ENCODE results near the gene RBP4.
A peak's percentile ranks its signal among the peaks of the same experiment; 100 is the strongest.

The RBP4 gene

DNA sequence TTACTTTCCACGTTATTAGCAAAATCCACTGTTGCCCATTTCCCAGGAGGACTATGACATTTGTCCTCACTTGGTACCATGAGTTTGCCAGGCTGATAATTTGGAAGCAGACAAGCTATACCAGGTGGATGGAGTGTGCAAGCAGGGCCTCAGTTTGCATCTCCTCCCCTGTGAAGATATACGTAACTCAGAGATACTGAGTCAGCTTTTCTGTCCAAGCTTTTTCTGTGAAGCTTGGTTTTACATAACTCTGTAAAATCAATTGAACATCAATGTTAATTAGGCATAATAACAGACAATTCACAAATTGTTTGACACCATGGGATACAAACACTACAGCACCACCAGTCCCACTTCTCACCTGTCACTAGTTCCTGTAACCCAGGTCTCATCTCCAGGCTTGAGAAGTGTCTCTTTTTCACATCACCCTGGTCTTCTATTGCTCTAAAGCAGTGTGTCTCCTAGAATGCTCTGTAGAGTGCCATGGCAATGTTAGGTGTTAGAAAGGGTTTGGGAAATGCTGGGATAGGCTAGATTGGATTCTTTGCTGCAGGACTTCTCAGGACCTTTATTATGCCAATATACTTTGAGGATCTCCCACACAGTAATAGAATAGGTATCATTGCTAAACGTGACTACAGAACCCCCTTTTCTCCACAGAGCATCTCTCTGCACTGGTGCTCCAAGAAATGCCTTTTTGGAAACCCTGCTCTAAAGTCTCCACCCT is 20.9 kb downstream of the RBP4 start:
- Mint-ChIP-seq H3K4me3 (no peak overlapping the region), H3K4me1 (no peaks in the 10 kb centered on the region), H3K9me3 (peaks cover 9 to 14% of the 10 kb centered on the region in 2 donors), H3K27me3 (no peaks in the 10 kb centered on the region), H3K27ac (no peak overlapping the region)
- ATAC-seq (no peak), DNase-seq (no peak)

DNA sequence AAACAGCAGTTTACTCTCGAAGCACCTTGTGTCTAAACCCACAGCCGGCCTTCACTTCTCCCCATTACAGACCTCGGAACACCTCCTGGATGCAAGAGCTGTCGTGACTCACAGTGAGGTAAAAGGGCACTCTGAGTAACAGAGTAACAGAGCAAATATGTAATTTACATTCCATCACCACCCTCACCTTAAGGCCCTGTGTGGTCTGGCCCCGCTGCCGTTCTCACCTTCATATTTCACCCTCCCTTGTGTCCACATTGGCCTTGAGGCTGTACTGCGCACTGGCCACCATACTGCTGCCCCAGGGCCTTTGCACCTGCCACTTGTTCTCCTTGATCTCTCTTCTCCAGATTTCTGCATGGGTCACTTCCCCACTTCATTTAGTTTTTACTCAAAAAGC is 21.9 kb downstream of the RBP4 start:
- H3K4me3 Mint-ChIP-seq, result no peak overlapping the region
- peaks cover 9 to 14% of the 10 kb centered on the region in 2 donors for H3K9me3 Mint-ChIP-seq
- H3K27ac Mint-ChIP-seq, result no peak overlapping the region
- H3K4me1 Mint-ChIP-seq, result no peaks in the 10 kb centered on the region
- H3K27me3 Mint-ChIP-seq, result no peaks in the 10 kb centered on the region
- DNase-seq, result no peak
- ATAC-seq, result no peak

DNA sequence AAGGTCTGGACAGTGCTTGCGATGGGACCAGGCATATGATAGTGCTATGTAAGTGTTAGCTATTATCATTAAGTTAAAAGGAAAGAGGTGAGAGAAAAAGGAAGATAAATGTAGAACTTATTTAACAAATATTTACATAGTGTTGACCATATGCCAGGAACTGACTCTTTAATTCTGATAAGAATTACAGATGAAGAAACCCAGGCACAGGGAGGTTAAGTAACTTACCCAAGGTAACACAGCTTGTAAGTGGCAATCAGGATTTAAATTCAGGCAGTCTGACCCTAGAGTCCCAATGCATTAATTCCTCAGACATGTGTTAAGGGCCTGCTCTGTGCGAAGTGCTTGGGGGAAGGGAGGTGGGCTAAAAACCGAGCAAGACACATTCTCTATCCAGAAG is 23.5 kb downstream of the RBP4 start:
- Mint-ChIP-seq H3K4me3 (no peak overlapping the region), H3K4me1 (peaks cover 10% of the 10 kb centered on the region), H3K9me3 (peaks cover 9 to 14% of the 10 kb centered on the region in 2 donors), H3K27ac (no peak overlapping the region), H3K27me3 (peaks cover 15% of the 10 kb centered on the region)
- DNase-seq (no peak), ATAC-seq (no peak)

DNA sequence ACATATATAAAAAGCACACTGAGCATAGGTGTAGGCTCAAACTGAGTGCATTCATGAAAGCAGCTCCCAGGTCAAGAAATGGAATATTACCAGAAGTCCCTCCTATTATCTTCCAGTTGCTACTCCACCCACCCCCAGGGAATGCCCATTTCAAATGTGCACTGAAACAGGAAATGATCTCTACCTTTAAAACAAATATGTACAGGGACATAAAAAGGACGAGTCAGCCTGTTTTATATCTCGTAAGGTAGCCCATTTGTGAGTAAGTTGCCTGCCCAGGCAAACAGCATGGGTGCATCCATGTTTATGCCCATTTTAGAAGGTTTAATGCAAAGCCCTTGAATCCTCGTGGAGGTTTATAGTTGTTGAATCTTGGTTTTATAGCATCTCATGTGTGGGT is 24.1 kb downstream of the RBP4 start:
- no peak overlapping the region for H3K4me3 Mint-ChIP-seq
- H3K9me3 Mint-ChIP-seq, result peaks cover 9 to 14% of the 10 kb centered on the region in 2 donors
- no peak overlapping the region for H3K27ac Mint-ChIP-seq
- peaks cover 10% of the 10 kb centered on the region for H3K4me1 Mint-ChIP-seq
- ATAC-seq, result no peak
- no peak for DNase-seq
- H3K27me3 Mint-ChIP-seq, result peaks cover 22% of the 10 kb centered on the region

DNA sequence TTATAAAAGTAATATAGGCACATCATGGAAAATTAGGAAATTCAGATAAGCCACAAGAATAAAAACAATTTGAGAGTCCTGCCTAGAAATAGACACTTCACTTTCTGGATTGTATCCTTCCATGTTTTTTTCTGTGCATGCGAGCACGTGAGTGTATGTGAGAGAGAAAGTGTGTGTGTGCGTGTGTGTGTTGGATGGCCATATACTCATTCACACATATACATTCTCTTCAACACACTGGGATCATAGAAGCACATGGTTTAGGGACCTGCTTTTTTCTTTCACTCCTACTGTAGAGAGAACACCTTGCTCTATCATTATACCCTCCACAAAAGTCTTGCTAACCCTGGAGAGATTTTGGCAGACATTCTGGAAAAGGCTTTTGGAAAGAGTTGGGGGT is 27.1 kb downstream of the RBP4 start:
- DNase-seq (no peak), ATAC-seq (no peak)
- no peaks in the 10 kb centered on the region for H3K9me3 Mint-ChIP-seq
- H3K27ac Mint-ChIP-seq, result no peak overlapping the region
- H3K4me3 Mint-ChIP-seq, result no peak overlapping the region
- H3K27me3 Mint-ChIP-seq, result peaks cover 52% of the 10 kb centered on the region
- peaks cover 10% of the 10 kb centered on the region for H3K4me1 Mint-ChIP-seq

DNA sequence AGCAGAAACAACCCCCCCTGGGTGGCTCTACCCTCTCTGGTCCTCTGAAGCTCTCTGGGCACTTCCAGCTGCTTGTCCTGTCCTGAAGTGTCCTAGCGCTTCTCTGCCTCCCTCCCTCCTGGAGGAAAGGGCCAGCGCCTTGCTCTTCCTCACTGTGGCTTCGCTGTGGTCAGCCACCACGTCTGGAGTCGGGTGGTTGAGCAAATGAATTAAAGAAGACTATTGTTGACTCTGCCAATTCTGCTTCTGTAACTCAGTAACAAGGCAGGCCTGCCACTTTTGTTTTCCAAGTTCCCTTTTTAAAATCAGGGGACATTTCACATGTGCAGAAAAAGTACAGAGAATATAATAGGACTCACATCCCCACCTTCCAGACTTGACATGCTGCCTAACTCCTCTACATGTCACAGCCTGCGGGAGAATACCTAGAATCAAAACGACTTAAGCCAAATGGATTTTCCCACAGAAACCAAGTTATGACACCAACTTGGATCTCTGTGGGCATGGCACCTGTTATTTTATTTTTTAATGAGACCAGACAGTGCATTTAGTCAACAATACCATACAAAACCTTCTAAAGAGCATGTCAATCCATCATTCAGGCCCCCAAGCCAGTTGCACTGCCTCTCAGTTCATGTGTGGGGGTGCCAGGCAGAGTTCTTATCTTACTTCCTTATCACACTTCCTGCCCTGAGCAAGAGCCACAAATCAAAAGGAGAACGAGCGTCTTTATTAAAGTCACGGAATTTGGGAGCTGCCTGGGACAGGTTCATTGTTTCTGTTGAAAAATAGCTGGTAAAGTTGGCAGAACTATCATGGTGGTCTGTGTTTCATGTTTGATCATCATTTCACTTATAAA is 27.8 kb downstream of the RBP4 start:
- Mint-ChIP-seq H3K4me1 (peaks cover 10% of the 10 kb centered on the region), H3K9me3 (no peaks in the 10 kb centered on the region), H3K4me3 (no peak overlapping the region), H3K27me3 (peaks cover 56% of the 10 kb centered on the region), H3K27ac (no peak overlapping the region)
- DNase-seq (no peak), ATAC-seq (no peak)

DNA sequence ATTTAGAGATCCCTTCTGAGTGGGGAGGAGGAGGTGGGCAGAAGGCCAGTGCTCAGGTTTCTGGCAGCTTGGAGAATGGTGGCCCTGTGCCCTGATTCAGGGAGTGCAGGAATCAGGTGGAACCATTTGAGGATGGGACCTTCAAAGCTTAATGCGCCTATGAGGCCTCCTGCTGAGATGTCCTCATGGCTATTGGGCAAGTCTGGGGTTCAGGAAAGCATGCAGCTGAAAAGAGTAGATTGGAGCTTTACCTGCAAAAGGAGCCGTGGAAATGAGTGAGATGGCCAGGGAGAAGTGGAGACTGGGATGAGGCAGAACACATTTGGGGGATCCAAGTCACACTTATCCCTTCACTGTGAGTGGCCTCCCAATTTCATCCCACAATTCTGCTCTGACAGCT is 28.4 kb downstream of the RBP4 start:
- Mint-ChIP-seq H3K4me1 (peaks cover 10% of the 10 kb centered on the region), H3K27me3 (peaks cover 63% of the 10 kb centered on the region), H3K27ac (no peak overlapping the region), H3K9me3 (no peaks in the 10 kb centered on the region), H3K4me3 (no peak overlapping the region)
- DNase-seq (no peak), ATAC-seq (no peak)

DNA sequence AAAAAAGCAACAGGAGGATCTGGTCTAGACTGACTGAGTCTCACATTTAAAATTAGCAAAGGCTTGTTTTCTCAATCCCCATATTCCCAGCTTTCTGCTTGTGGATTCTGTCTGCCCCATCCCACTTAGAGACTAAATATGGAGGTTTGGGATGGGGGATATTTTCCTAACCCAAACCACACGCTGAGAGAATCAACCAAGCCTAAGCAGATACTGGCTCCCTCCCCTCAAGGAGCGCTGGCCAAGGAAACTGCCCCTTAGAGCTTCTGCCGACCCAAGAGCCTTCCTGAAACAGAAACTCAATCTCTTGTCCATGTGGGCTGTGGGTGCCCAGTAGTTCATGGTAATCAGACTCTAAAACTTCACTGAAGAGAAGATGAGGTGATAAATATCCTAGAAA is 30.7 kb downstream of the RBP4 start:
- no peak overlapping the region for H3K27ac Mint-ChIP-seq
- H3K4me1 Mint-ChIP-seq, result peaks cover 20% of the 10 kb centered on the region
- DNase-seq, result no peak
- ATAC-seq, result no peak
- H3K4me3 Mint-ChIP-seq, result no peak overlapping the region
- peaks cover 85% of the 10 kb centered on the region for H3K27me3 Mint-ChIP-seq
- no peaks in the 10 kb centered on the region for H3K9me3 Mint-ChIP-seq

DNA sequence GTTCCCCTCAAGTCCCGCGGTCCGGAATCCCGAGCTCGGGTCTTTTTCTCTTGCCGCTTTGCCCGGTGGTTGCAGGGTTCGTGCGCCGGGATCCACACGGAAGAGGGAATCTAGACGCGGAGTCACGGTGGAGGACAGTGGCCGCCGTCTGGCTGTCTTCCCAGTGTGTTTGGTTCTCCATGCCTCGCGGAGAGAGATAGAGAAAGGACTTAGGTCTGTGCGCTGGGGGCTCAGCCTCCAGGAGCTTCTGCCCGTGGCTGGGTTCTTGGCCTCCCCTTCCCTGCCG is 33.0 kb downstream of the RBP4 start:
- peaks cover 85% of the 10 kb centered on the region for H3K27me3 Mint-ChIP-seq
- DNase-seq (no peak), ATAC-seq (no peak)
- no peak overlapping the region for H3K4me3 Mint-ChIP-seq
- H3K4me1 Mint-ChIP-seq, result peaks cover 12% of the 10 kb centered on the region
- no peak overlapping the region for H3K27ac Mint-ChIP-seq
- H3K9me3 Mint-ChIP-seq, result no peaks in the 10 kb centered on the region

DNA sequence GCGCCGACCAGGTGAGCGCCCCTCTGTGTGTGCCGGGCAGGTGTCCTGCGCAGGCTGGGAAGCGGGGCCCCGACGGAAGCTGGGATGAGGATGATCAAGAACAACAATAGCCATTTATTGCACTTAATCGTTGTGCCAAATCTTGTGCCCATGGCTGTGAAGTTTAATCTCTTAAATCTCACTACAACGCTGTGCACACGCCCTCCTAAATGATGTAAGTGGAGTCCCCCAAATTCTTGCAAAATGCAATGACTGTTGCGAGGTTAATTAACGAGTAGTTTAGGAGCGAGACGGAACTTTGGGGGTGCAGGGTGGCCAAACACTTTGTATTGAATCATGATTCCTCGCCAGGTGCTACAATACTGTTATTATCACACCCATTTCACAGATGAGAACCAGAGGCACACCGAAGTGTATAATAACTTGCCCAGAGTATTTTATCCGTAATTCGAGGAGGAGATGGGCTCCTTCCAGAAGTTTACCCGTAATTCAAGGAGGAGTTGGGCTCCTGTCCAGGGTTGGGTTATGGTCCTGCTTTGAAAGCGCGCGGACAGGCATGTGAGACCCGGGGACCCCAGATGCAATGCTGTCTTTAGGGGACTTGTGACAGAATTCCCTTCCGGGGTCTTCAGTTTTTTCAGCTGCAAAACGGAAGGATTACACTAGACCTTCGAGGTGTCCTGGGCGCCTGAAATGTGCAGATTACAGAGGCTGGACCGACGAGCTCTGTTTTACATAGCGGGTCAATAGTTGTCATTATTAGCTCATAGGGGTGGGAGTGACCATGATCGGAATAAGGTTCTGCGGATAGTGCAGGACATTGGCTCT is 33.5 kb downstream of the RBP4 start:
- Mint-ChIP-seq H3K27me3 (peaks cover 79% of the 10 kb centered on the region), H3K4me3 (no peak overlapping the region), H3K27ac (no peak overlapping the region), H3K9me3 (no peaks in the 10 kb centered on the region), H3K4me1 (peaks cover 10% of the 10 kb centered on the region)
- ATAC-seq (no peak), DNase-seq (no peak)

DNA sequence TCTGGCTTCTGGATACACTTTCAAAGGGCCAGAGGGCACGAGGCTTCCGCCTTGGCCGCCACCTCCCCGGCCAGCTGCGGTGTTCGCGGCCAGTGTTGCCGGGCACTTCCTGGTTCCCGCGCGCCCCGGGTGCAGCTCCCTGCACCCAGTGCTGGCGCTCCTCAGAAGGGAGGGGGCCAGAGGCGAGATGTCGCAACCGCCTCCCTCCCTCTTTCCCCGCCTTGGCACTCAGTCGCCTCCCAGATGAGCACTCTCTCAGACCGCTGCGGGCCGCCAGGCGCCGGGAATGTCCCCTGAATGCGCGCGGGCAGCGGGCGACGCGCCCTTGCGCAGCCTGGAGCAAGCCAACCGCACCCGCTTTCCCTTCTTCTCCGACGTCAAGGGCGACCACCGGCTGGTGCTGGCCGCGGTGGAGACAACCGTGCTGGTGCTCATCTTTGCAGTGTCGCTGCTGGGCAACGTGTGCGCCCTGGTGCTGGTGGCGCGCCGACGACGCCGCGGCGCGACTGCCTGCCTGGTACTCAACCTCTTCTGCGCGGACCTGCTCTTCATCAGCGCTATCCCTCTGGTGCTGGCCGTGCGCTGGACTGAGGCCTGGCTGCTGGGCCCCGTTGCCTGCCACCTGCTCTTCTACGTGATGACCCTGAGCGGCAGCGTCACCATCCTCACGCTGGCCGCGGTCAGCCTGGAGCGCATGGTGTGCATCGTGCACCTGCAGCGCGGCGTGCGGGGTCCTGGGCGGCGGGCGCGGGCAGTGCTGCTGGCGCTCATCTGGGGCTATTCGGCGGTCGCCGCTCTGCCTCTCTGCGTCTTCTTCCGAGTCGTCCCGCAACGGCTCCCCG is 34.4 kb downstream of the RBP4 start, which contains the start of gene FFAR4:
Gene FFAR4, plus strand, starts transcription at position 231 of the 842 bp plus-strand sequence. Its CDS starts 56 bp downstream, at position 287.
- Mint-ChIP-seq H3K27ac (no peak within 1 kb of the TSS), H3K9me3 (no peaks in the 10 kb centered on the region), H3K27me3 (peaks cover 71% of the 10 kb centered on the region), H3K4me1 (peaks cover 10% of the 10 kb centered on the region), H3K4me3 (no peak within 1 kb of the TSS)
- ATAC-seq (no peak), DNase-seq (no peak)

DNA sequence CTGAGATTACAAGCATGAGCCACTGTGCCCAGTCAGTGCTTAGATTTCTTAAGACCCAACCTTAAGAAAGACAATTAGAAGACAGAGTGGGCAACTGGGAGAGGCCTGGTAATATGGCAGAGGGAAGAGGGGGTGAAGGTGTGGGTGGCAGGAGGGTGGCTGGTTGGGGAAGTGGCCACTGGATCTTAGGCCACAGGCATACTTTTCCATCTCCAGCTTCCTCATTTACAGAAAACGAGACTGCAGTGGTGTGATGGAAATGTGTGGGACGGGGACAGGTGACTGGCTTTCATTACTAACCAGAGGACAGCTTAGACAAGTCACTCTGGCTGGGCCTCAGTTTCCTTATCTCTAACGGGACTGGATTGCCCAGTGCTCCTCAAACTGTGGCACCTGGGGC is 35.6 kb downstream of the RBP4 start:
- peaks cover 59% of the 10 kb centered on the region for H3K27me3 Mint-ChIP-seq
- no peaks in the 10 kb centered on the region for H3K9me3 Mint-ChIP-seq
- H3K4me1 Mint-ChIP-seq, result peaks cover 10% of the 10 kb centered on the region
- DNase-seq (no peak), ATAC-seq (no peak)
- no peak overlapping the region for H3K4me3 Mint-ChIP-seq
- H3K27ac Mint-ChIP-seq, result no peak overlapping the region

DNA sequence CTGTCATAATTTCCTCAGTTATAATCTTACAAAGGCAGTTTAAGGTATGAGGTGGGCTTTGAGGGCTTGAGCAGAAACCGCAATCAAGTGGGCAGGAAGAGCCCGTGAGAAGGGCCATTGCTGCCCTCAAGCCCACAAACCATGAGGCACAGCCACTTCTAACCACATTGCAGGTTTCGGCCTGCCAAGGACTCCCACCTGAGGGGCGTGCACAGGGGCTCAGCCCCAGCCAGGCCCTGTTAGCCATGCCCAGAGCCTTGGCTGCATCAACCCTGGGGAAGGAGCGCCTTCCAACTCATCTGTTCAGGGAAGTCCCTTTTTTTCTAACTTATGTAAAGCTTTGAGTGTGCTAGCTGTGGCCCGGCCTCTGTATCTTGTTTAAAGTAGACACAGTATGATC is 40.5 kb downstream of the RBP4 start:
- ATAC-seq (no peak), DNase-seq (no peak)
- no peaks in the 10 kb centered on the region for H3K4me1 Mint-ChIP-seq
- H3K27ac Mint-ChIP-seq, result no peak overlapping the region
- no peak overlapping the region for H3K4me3 Mint-ChIP-seq
- no peaks in the 10 kb centered on the region for H3K9me3 Mint-ChIP-seq
- peaks cover 12% of the 10 kb centered on the region for H3K27me3 Mint-ChIP-seq

DNA sequence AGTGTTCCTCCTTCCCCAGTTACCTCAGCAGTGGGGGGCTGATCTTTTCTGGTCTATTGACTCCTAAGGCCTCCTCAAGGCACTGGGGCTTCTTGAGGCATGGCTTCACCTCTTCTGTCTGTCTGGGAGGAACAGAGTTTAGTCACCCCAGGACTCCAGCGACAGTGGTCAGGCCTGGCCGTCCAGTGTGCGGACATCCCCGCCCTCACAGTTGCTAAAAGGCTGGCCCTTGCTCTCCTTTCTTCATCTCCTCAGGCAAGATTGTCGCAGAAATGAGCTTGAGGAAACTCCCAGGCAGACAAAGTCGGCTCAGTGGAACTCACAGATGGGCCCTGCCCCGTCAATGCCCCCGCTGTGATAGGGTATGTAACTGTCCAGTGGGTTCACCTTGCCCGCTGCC is 41.5 kb downstream of the RBP4 start:
- no peak for ATAC-seq
- Mint-ChIP-seq H3K27ac (no peak overlapping the region), H3K27me3 (peaks cover 2% of the 10 kb centered on the region), H3K9me3 (no peaks in the 10 kb centered on the region), H3K4me1 (no peaks in the 10 kb centered on the region), H3K4me3 (no peak overlapping the region)
- DNase-seq, result no peak

DNA sequence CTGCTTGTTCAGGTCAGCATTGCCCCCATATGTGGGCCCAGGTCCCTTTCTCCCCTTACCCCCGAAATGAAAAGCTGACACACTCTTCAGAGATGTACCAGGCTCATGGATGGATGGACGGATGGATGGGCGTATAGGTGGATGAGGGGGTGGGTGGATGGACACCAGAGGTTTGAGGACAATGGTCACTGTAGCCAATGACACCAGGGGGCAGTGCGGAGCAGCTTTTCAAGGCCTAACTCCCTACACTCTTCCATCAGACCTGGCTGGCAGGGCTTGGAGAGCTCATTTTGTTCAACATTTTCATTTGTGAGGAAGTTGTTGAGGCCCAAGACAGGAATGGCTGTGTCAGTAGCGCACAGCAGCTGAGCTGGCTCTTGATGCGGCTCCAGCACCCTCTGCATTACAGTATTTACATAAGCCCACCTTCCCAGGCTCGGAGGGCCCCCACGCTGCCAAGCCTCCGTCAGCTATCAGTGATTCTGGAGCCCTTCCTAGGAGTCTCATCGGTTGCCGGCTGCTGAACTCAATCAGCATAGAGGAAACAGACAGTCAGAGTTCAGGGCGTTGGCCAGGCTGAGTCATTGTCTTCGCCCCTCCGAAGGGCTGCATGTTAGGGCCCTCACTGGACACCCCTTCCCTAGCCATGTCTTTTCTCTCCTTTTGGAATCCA is 46.1 kb downstream of the RBP4 start:
- ATAC-seq (peak; percentile 74), DNase-seq (peak; percentile 32 to 50)
- H3K4me1 Mint-ChIP-seq, result no peaks in the 10 kb centered on the region
- H3K4me3 Mint-ChIP-seq, result no peak overlapping the region
- no peaks in the 10 kb centered on the region for H3K27me3 Mint-ChIP-seq
- no peaks in the 10 kb centered on the region for H3K9me3 Mint-ChIP-seq
- no peak overlapping the region for H3K27ac Mint-ChIP-seq

All from stimulated activated naive CD8-positive, alpha-beta T cell treated with anti-CD3 and anti-CD28 coated beads, Interleukin-15, amount 100 ng/mL, for 72 hours (primary cell).